ENCODE results near the gene NGEF. TPM values are rescaled to one million over a fixed set of nuclear protein-coding genes. Genes with fewer than 3 reads are reported as not detected.

Gene NGEF
- total and polyA plus RNA-seq, 4 donors = 10.6 to 22.6 (median 10.8) TPM

- Histone ChIP-seq H3K36me3 (ENCODE audit: control insufficient read depth in 4 of 4, insufficient read depth in 3 of 4, low read depth in 1 of 4, low read length in 3 of 4) (no peaks in the 10 kb centered on the region), H3K9me3 (ENCODE audit: control insufficient read depth in 4 of 4, low read length in 3 of 4) (no peaks in the 10 kb centered on the region), H3K4me3 (ENCODE audit: low read depth in 1 of 3, low read length in 3 of 3) (no peak overlapping the region), H3K9ac (ENCODE audit: low read depth in 1 of 2, low read length in 2 of 2) (no peak overlapping the region), H3K4me1 (ENCODE audit: control insufficient read depth in 4 of 4, insufficient read depth in 4 of 4, low read length in 3 of 4) (peaks cover 8 to 55% (median 36%) of the 10 kb centered on the region in 4 donors), H3K27me3 (ENCODE audit: control insufficient read depth in 4 of 4, insufficient read depth in 4 of 4, low read length in 3 of 4) (no peaks in the 10 kb centered on the region), H3K27ac (ENCODE audit: low read depth in 1 of 2, low read length in 2 of 2) (peak overlapping the region; percentile 3 to 14)
- WGBS = 96% methylated on average over 4 of the region's 4 CpGs
- no peak for DNase-seq (ENCODE audit: low spot score)
- TF ChIP-seq RXRA (IDR thresholded peaks at IDR 0.05) = no peak
These were observed 153.6 kb downstream of the NGEF start for GRCh38 chr2:232859385-232859916.

- H3K36me3 ChIP-seq (ENCODE audit: control insufficient read depth in 4 of 4, insufficient read depth in 3 of 4, low read depth in 1 of 4, low read length in 3 of 4) = no peaks in the 10 kb centered on the region
- H3K27ac ChIP-seq (ENCODE audit: low read depth in 1 of 2, low read length in 2 of 2) = peak overlapping the region; percentile 81 to 90
These were observed 155.9 kb downstream of the NGEF start for GRCh38 chr2:232857158-232857563.

More at GRCh38 chr2:232857158-232857563, 155.9 kb downstream of the NGEF start:
- H3K4me3 ChIP-seq (ENCODE audit: low read depth in 1 of 3, low read length in 3 of 3) = peak overlapping the region in 2 of 3 donors; percentile 4 to 21
- peak overlapping the region; percentile 8 to 83 for H3K9ac ChIP-seq (ENCODE audit: low read depth in 1 of 2, low read length in 2 of 2)
- DNase-seq (ENCODE audit: low spot score) = peak; percentile 60
- H3K4me1 ChIP-seq (ENCODE audit: control insufficient read depth in 4 of 4, insufficient read depth in 4 of 4, low read length in 3 of 4) = peaks cover 8 to 66% (median 48%) of the 10 kb centered on the region in 4 donors
- 26% methylated on average over 4 of the region's 4 CpGs for WGBS
- TF ChIP-seq ATF3 (IDR thresholded peaks at IDR 0.05) (peak; percentile 93), HNF4G (IDR thresholded peaks at IDR 0.05) (peak; percentile 69), JUND (IDR thresholded peaks at IDR 0.05) (peak; percentile 72 to 90), HNF4A (conservative IDR thresholded peaks at IDR 0.05) (peak; percentile 91 to 94), FOXA2 (IDR thresholded peaks at IDR 0.05) (peak; percentile 69), YY1 (IDR thresholded peaks at IDR 0.05) (peak; percentile 82), EGR1 (IDR thresholded peaks at IDR 0.05; ENCODE audit: low read depth in 2 of 2) (peak in 1 of 2 donors; percentile 50), FOXA1 (IDR thresholded peaks at IDR 0.05) (no peak), CTCF (IDR thresholded peaks at IDR 0.05; ENCODE audit: low read depth, low read length, missing input control) (no peak), RXRA (IDR thresholded peaks at IDR 0.05) (peak; percentile 90), RAD21 (IDR thresholded peaks at IDR 0.05) (peak; percentile 49 to 55), SP1 (IDR thresholded peaks at IDR 0.05) (peak; percentile 93), NR2F2 (IDR thresholded peaks at IDR 0.05) (no peak), GABPA (IDR thresholded peaks at IDR 0.05 in 1 of 2, conservative IDR thresholded peaks at IDR 0.05 in 1 of 2) (no peak), TAF1 (conservative IDR thresholded peaks at IDR 0.05) (peak; percentile 24), REST (IDR thresholded peaks at IDR 0.05) (peak; percentile 87)
- TF ChIP-seq, protein P1, sequence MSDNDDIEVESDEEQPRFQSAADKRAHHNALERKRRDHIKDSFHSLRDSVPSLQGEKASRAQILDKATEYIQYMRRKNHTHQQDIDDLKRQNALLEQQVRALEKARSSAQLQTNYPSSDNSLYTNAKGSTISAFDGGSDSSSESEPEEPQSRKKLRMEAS (IDR thresholded peaks at IDR 0.05) = peak; percentile 75
- TF ChIP-seq, protein P2, sequence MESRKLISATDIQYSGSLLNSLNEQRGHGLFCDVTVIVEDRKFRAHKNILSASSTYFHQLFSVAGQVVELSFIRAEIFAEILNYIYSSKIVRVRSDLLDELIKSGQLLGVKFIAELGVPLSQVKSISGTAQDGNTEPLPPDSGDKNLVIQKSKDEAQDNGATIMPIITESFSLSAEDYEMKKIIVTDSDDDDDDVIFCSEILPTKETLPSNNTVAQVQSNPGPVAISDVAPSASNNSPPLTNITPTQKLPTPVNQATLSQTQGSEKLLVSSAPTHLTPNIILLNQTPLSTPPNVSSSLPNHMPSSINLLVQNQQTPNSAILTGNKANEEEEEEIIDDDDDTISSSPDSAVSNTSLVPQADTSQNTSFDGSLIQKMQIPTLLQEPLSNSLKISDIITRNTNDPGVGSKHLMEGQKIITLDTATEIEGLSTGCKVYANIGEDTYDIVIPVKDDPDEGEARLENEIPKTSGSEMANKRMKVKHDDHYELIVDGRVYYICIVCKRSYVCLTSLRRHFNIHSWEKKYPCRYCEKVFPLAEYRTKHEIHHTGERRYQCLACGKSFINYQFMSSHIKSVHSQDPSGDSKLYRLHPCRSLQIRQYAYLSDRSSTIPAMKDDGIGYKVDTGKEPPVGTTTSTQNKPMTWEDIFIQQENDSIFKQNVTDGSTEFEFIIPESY (IDR thresholded peaks at IDR 0.05) = peak; percentile 81
- no peaks in the 10 kb centered on the region for H3K27me3 ChIP-seq (ENCODE audit: control insufficient read depth in 4 of 4, insufficient read depth in 4 of 4, low read length in 3 of 4)
- no peaks in the 10 kb centered on the region for H3K9me3 ChIP-seq (ENCODE audit: control insufficient read depth in 4 of 4, low read length in 3 of 4)
